ENCODE results near the gene FRY. TPM values are rescaled to one million over a fixed set of nuclear protein-coding genes. Genes with fewer than 3 reads are reported as not detected.

Gene FRY
- total RNA-seq, 1 experiment from 2014 or later, result 1.3 TPM

DNA sequence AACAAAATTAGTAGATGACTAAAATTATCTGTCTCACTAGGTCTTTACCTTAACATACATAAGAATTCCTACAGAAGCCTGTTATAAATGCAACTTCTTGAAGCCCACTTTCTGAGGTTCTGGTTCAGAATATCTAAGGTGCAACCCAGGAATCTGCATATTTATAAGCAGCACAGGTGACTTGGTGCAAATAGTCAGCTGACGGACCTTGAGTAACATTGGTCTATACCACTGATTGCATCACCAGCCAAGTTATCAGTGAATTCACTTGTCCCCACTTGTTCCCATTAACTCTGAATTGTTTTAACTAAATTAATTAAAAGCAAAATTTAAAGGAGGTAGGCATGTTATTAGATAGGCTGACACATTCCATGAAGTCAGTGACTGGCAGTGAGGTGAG lies 109.9 kb downstream of the FRY start:
- Histone ChIP-seq H3K9me2 (replicated peaks; ENCODE audit: low read length) (no peaks in the 10 kb centered on the region), H3K79me2 (ENCODE audit: low read length) (no peaks in the 10 kb centered on the region), H3K9me3 (ENCODE audit: low read length) (no peaks in the 10 kb centered on the region), H3K27me3 (ENCODE audit: low read length) (no peaks in the 10 kb centered on the region), H3F3A (ENCODE audit: low read length, unreplicated experiment) (no peaks in the 10 kb centered on the region), H3K36me3 (ENCODE audit: low read depth, low read length) (no peaks in the 10 kb centered on the region), H3K4me3 (ENCODE audit: low read length) (no peak overlapping the region), H4K20me1 (ENCODE audit: low read length) (no peaks in the 10 kb centered on the region), H2AFZ (ENCODE audit: low read length) (no peak overlapping the region), H3K27ac (ENCODE audit: low read length) (no peak overlapping the region), H3K4me1 (ENCODE audit: insufficient read depth, low read length) (no peaks in the 10 kb centered on the region), H3K9ac (ENCODE audit: low read length) (no peak overlapping the region), H3K4me2 (ENCODE audit: low read length) (no peak overlapping the region)
- DNase-seq (no peak), ATAC-seq (no peak)
- BruUV-seq (replicated peaks), result no TSS peak
- TF ChIP-seq, protein P1, sequence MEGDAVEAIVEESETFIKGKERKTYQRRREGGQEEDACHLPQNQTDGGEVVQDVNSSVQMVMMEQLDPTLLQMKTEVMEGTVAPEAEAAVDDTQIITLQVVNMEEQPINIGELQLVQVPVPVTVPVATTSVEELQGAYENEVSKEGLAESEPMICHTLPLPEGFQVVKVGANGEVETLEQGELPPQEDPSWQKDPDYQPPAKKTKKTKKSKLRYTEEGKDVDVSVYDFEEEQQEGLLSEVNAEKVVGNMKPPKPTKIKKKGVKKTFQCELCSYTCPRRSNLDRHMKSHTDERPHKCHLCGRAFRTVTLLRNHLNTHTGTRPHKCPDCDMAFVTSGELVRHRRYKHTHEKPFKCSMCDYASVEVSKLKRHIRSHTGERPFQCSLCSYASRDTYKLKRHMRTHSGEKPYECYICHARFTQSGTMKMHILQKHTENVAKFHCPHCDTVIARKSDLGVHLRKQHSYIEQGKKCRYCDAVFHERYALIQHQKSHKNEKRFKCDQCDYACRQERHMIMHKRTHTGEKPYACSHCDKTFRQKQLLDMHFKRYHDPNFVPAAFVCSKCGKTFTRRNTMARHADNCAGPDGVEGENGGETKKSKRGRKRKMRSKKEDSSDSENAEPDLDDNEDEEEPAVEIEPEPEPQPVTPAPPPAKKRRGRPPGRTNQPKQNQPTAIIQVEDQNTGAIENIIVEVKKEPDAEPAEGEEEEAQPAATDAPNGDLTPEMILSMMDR (conservative IDR thresholded peaks at IDR 0.05; ENCODE audit: low read depth, low read length), result no peak
- TF ChIP-seq EZH2 (IDR thresholded peaks at IDR 0.05; ENCODE audit: low read length, unreplicated experiment), result no peak
- no peak for TF ChIP-seq EZH2phosphoT487 (IDR thresholded peaks at IDR 0.05; ENCODE audit: borderline replicate concordance, low read length)
- POLR2A ChIA-PET (ENCODE audit: unreplicated experiment), result no interaction called here
- CTCF ChIA-PET, result no interaction called here
- intact Hi-C loops (cut with micrococcal nuclease), result no loop called here

DNA sequence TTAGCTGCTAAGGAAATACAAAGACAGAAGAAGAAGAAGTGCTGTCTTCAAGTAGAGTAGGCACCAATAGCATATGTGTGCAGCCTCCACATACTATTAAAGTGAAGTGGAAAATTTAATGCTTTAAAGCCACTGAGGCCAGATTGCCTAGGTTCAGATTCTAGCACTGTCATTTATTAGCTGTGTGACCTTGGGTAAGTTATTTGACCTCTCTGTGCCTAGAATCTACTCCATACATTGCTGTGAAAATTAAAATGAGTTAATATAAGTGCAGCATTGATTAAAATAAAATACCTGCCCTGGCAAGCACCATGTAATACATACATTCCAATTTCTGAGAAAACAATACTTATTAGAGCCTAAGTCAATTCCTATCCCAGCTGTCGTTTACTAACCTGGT lies 110.5 kb downstream of the FRY start:
- Histone ChIP-seq H3K27ac (ENCODE audit: low read length) (no peak overlapping the region), H3K9me2 (replicated peaks; ENCODE audit: low read length) (no peaks in the 10 kb centered on the region), H2AFZ (ENCODE audit: low read length) (no peak overlapping the region), H3K4me3 (ENCODE audit: low read length) (no peak overlapping the region), H3K36me3 (ENCODE audit: low read depth, low read length) (no peaks in the 10 kb centered on the region), H4K20me1 (ENCODE audit: low read length) (no peaks in the 10 kb centered on the region), H3K4me2 (ENCODE audit: low read length) (no peak overlapping the region), H3F3A (ENCODE audit: low read length, unreplicated experiment) (no peaks in the 10 kb centered on the region), H3K79me2 (ENCODE audit: low read length) (no peaks in the 10 kb centered on the region), H3K27me3 (ENCODE audit: low read length) (no peaks in the 10 kb centered on the region), H3K4me1 (ENCODE audit: insufficient read depth, low read length) (no peaks in the 10 kb centered on the region), H3K9ac (ENCODE audit: low read length) (no peak overlapping the region), H3K9me3 (ENCODE audit: low read length) (no peaks in the 10 kb centered on the region)
- BruUV-seq (replicated peaks), result no TSS peak
- ChIA-PET POLR2A (ENCODE audit: unreplicated experiment) (no interaction called here), CTCF (no interaction called here)
- TF ChIP-seq EZH2phosphoT487 (IDR thresholded peaks at IDR 0.05; ENCODE audit: borderline replicate concordance, low read length) (no peak), EZH2 (IDR thresholded peaks at IDR 0.05; ENCODE audit: low read length, unreplicated experiment) (no peak)
- TF ChIP-seq, protein P1 (conservative IDR thresholded peaks at IDR 0.05; ENCODE audit: low read depth, low read length), result no peak
- no peak for ATAC-seq
- intact Hi-C loops (cut with micrococcal nuclease), result no loop called here
- no peak for DNase-seq

DNA sequence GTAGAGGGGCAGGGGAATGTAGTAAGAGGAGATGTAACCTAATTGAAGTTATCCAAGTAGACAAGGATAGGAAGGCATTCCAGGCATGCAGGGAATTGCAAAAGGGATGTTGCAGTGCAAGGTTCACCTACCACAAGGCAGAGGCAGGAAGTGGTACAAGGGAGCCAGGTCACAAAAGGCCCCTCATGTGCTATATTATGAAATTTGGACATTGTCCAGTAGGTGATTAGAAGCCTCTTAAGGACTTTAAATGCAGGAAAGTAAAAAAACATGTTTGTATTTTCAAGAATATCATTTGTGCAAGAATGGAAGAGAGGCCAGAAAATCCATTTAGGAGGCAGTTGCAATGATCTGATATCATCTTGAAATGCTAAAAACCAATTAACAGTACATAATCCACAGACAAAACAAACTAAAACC lies 111.4 kb downstream of the FRY start:
- POLR2A ChIA-PET (ENCODE audit: unreplicated experiment), result no interaction called here
- H3K27me3 ChIP-seq (ENCODE audit: low read length), result no peaks in the 10 kb centered on the region
- H3K9me2 ChIP-seq (replicated peaks; ENCODE audit: low read length), result no peaks in the 10 kb centered on the region
- H3K9me3 ChIP-seq (ENCODE audit: low read length), result no peaks in the 10 kb centered on the region
- intact Hi-C loops (cut with micrococcal nuclease), result no loop called here
- H4K20me1 ChIP-seq (ENCODE audit: low read length), result no peaks in the 10 kb centered on the region
- H3K9ac ChIP-seq (ENCODE audit: low read length), result no peak overlapping the region
- CTCF ChIA-PET, result no interaction called here
- no peaks in the 10 kb centered on the region for H3K36me3 ChIP-seq (ENCODE audit: low read depth, low read length)
- H3K4me1 ChIP-seq (ENCODE audit: insufficient read depth, low read length), result no peaks in the 10 kb centered on the region
- no peaks in the 10 kb centered on the region for H3K79me2 ChIP-seq (ENCODE audit: low read length)
- no peak overlapping the region for H3K27ac ChIP-seq (ENCODE audit: low read length)
- H2AFZ ChIP-seq (ENCODE audit: low read length), result no peak overlapping the region
- H3K4me2 ChIP-seq (ENCODE audit: low read length), result no peak overlapping the region
- H3F3A ChIP-seq (ENCODE audit: low read length, unreplicated experiment), result no peaks in the 10 kb centered on the region
- DNase-seq (no peak), ATAC-seq (no peak)
- H3K4me3 ChIP-seq (ENCODE audit: low read length), result no peak overlapping the region
- BruUV-seq (replicated peaks), result no TSS peak
- no peak for TF ChIP-seq EZH2phosphoT487 (IDR thresholded peaks at IDR 0.05; ENCODE audit: borderline replicate concordance, low read length)
- TF ChIP-seq, protein P1 (conservative IDR thresholded peaks at IDR 0.05; ENCODE audit: low read depth, low read length), result no peak
- no peak for TF ChIP-seq EZH2 (IDR thresholded peaks at IDR 0.05; ENCODE audit: low read length, unreplicated experiment)

Data from PC-3 (cell line).